Amniotic epithelial cell (primary cell): ENCODE results near the gene AFAP1.

ENCODE experiments used
- DNase-seq: peaks from one replicate; pipeline ENCODE4 v3.0.0-alpha.2; 2010; ENCODE audit warnings: low read depth

AFAP1 gene

DNA sequence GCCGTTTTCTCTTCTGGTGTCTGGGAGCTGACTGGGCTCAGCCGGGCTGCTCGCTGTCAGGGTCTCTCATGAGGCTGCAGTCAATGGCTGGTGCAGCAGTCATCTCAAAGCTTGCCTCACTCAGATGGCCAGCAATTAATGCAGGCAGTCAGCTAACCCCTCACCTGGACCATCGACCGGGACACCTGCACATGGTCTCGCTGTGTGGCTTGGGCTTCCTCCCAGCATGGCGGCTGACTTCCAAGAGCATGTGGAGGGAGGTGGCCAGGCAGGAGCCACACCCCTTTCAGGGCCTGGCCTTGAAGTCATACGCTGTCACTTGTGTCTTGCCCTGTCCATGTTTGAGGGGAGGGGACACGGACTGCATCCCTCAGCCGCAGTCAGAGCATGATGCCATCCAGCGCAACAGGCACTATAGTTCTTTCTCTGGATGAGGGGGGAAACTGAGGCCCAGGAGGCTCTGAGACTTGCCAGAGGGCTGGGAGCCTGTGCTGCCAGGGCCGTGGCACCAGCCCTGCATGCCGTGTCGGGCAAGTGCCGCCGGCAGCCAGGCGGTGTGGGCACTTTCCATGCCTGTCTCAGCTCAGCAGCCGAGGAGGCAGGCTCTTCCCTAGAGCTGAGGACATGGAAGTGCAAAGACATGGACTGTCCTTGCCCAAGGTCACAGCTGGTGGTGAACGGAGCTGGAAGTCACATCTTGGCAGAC, 201.8 kb downstream of the AFAP1 start:
- DNase-seq = no peak

DNA sequence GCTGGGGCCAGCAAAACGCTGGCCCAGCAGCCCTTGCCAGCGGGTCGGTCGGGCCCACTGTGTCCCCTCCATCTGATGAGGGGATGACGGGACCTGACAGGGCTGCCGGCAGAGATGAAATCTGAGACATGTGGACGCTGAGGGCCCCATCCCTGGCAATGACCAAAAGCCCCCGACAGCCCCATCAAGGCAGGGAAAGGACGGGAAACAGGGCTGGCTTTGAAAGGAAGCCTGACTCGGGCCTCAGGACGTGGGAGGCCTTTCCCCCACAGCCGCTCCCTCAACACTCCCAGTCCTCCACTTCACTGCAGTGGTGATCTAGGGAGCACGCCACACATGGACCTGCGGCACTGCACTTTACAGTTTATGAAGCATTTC, 202.4 kb downstream of the AFAP1 start:
- DNase-seq = no peak

GRCh38 chr4:7736436-7737267, 203.0 kb downstream of the AFAP1 start:
- DNase-seq = no peak

DNA sequence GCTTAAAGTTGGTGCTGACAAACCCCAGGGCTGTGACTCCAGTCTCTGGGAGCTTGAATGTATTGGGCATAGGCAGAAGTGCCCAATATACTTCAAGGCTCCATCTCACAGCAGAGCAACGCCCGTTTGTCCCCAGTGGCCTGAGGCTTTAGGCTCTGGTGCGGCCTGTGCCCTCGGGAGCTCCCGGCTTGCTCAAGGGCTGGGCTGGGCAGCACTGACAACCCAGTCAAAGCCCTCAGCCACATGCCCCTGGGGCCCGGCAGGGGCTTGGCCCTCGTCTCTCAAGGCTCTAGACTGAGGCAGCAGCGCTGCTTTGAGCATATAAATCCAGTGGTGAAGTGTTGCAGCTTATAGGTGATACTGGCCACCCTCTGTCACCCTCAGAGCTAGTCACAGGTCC, 203.7 kb downstream of the AFAP1 start:
- DNase-seq = no peak

DNA sequence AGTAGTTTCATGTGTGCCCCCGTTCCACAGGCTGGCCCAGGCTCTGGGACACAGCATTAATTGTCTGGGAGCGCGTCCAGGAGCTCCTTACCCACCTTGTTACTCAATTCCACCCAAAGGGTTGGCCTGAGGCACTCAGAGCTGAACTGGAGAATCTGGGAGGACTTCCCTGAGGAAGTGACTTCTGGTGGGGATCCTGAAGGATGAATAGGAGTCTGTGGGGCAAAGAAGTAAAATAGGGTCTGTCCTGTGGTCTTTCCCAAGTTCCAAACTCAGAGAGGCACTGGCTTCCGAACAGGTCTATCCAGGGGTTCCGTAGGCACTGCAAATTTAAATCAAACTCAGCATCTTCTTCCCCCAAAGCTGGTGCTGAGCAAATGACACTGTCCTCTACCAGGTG, 204.3 kb downstream of the AFAP1 start:
- DNase-seq = no peak

DNA sequence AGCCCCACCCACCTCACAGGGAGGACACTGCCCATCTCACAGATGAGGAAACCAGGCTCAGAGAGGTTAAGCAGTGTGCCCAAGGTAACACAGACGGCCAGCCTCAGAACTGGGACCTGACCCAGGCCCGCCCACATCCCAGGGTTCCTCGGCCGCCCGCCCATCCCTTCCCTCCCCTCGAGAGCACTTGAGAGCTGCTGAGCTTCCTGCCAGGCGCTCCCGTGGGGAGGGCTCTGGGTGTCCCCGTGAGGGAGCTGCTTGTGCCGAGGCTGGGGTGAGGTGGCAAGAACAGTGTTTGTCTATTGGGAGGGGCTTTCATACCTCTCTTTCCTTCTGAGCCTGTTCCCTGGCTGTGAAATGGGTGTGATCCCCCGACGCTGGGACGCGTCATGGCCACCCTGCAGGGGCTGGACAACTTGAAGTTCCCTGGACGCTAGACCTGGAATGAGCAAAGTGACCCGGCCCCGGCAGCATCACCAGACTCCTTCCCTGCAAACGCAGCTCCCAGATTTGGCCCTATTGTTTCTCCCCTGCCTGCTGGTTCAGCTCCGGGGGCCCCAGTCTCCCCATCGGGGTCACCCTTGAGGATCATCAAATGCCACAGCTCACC, 204.9 kb downstream of the AFAP1 start:
- no peak for DNase-seq

DNA sequence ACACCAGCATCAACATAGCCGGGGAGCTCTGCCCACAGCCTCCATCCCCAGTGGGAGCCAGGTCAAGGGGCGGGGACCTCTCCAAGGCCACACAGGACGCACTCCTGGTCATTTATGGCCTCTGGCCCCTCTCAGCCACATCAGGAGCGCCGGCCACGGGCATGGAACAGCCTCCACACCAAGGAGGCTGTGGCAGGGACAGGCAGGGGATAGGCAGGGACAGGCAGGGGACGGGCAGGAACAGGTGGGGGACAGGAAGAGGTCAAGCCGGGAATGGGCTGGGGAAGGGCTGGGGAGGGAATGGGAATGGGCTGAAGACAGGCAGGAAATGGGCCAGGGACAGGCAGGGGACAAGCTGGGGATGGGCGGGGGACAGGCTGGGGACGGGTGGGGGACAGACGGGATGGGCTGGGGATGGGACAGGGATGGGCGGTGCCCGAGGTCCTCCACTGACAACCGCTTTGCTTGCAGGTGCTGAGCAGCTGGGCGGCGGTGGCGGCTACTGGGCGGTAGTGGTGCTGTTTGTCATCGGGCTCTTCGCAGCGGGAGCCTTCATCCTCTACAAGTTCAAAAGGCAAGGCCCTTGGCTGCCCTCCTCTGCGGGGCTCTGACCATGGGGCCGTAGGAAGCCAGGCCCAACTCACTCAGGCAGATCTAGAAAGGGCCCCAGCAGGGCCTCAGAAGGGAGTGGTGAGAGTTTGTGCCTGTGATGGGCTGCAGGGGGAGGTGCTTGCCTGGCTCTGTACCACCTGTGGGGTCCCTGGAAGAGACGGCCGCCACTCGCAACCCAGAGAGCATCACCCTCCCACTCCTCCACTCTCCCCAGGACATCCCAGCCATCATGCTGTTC, 205.6 kb downstream of the AFAP1 start:
- DNase-seq = no peak

- DNase-seq = no peak
These were observed 206.5 kb downstream of the AFAP1 start for GRCh38 chr4:7733201-7733600.

GRCh38 chr4:7732263-7732662, 207.4 kb downstream of the AFAP1 start:
- DNase-seq = no peak

- no peak for DNase-seq
These were observed 208.2 kb downstream of the AFAP1 start for GRCh38 chr4:7731437-7731836.

DNA sequence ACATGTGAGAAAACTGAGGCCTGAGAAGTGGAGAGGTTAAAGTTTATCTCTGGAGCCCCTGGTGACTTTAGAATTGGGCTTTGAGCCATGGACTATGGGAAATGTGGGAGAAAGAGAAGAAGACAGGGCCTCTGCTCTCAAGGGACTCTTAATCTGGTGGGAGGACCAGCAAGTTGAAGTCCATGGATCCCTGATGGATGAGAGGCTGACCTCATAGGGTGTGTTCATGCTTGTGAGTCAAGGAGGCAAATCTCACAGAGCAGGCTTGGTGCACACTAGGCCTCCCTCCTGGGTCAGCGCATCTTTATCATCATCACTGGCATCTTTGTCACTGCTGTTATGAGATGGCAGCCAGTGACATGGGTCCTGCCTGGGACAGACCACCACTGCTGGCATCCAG, 211.9 kb downstream of the AFAP1 start:
- peak; percentile 18 for DNase-seq

GRCh38 chr4:7726665-7727413, 212.8 kb downstream of the AFAP1 start:
- DNase-seq = no peak

- peak; percentile 11 for DNase-seq
These were observed 213.7 kb downstream of the AFAP1 start for GRCh38 chr4:7725951-7726350.

DNA sequence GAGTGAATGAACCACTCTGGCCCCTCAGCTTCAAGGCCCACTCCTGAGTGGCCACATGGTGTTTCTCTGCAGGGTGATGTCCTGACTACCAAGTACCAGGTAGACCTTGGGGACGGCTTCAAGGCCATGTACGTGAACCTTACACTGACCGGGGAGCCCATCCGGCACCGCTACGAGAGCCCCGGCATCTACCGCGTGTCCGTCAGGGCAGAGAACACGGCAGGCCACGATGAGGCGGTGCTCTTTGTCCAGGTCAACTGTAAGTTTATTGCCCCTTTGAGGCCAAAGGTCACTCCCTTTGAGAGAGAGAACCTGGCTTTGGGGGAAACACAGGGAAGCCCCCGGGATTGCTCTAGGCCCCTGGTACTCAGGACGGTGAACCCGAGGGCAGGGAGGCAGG, 216.0 kb downstream of the AFAP1 start:
- no peak for DNase-seq

DNA sequence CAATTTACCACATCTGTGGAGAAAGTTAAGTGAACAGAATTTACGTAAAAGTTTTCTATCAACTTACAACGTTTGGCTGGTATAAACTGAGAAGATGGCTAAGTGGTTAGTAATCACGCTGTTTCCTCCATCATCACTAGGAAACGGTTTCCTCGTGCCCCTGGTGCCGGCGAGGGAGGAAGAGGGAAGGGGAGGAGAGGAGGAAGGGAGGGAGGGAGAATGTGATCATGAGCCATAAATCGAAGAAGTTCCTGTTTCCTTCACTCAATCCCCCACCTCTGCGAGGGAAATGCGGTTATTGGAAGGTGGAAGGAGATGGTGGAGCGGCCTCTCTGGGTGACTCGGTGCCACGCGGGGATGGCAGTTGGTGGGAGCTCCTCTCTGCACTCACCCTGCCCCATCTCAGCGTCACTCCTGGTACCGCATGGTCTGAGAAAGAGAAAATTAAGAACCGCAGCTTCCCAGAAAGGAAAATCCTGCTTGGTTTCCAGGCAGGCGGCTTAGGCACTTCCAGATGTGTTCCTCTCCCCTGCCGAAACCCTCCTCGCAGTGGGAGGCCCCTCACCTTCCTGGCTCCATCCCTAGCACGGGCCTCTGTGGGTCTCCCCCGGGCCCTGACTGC, 216.8 kb downstream of the AFAP1 start:
- DNase-seq = peak; percentile 27

DNA sequence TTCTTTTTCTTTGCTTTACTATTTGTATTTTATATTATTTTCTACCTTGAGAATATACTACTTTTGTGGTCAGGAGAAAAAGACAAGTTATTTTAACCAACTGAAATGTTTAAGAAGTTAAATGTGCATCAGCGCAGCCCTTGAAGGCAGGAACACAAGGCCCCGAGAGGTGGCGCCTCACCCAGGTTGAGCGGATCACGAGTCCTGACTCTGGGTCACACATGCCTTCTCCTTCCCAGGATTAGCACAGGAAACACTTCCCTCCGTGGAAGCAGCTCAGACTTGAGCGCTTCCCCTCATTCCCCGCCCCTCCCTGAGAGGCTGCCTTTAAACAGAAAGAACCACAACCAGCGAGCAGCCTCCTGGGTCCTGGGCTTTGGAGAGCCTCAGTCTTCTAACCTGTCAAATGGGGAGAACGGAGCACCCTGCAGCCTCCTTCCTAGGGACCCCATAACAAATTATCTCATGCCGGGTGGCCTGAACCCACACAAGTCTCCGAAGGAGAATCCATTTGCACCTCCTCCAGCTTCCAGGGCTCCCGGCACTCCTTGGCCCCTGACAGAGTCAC, 217.6 kb downstream of the AFAP1 start:
- peak; percentile 41 for DNase-seq

DNA sequence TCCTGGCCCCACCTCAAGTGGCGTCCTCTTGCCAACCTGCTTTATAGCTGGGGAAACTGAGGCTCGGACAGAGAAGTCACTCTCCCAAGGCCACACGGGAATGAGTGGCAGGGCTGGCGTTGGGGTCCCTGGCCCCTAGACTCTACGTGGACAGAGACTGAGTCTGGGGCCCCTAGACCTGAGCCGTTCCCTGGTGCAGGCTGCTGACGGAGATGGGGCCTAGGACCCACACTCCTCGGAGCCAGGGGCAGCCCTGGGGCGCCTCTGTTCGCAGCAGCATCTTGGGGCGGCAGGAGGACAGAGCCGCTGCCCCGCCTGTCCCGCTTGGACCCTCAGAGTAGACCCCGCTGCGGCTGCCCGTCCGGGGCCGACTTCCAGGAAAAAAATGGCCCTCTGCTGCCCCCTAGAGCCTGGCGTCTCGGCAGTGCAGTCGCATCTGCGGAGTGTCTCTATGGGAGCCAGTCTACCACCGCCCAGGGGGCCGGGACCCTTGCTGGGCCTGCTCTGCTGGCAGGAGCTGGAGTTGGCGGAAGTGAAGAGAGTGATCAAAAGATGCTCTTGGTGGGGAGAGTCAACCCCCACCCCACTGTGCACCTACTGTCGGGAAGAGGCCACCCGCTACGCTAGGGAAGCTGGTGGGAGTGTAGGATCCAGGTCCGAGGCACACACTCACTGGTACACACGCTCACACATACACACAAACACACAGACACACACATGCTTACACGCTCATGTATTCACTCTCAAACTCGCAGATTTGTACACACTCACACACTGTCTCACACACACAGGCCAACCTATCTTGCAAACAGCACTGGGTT, 220.1 kb downstream of the AFAP1 start:
- DNase-seq = peak; percentile 10

DNA sequence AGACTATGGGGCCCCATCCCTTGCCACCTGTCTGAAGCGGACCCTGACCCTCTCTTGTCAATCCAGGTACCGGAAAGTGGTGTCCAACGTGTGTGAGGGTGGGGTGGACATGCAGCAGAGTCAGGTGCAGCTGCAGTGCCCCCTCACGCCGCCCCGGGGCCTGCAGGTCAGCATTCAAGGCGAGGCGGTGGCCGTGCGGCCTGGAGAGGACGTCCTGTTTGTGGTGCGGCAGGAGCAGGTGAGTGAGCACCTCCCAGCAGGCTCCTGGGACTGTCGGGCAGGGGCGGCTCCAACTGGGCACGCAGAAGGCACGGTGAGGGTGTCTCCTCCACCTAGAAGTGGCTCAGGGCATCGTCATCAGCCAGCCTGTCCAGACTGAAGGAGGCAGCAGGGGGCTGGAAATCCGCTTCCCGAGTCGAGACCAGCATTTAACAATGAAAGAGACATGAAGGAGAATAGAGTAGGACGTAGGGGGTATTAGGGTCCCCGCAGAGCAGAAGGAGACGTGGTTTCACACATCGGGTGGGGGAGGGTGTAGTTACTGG, 221.6 kb downstream of the AFAP1 start:
- DNase-seq = no peak

DNA sequence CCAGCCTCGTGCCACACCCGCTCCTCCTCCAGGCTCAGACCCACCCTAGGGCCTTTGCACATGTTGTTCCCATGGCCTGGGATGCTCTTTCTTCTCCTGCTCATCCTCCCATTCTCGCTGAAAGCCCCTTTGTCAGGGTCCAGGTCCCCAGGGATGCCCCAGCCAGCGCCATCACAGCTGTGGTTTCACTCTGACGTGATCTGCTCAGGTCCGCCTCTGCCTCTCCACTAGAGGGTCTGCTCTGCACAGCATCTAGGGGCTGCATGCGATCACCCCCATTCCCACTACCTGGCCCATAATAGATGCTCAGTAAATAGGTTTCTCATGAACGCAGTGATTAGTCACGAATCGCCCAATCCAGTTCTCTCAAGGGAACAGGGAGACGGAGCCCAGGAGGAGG, 222.5 kb downstream of the AFAP1 start:
- no peak for DNase-seq
